22Rv1 (cell line): ENCODE measurements around the gene PAQR5.

Source experiments
- H3K27ac ChIP-seq: fragments of 450-650 bp; 2 replicates; pipeline ENCODE4 v1.5.1; 2017
- CTCF ChIP-seq: fragments of 450-650 bp; IDR thresholded peaks from 2 replicates; pipeline ENCODE4 v1.5.1; 2017; ENCODE audit warnings: mild to moderate bottlenecking
- ZFX ChIP-seq: fragments of 450-650 bp; IDR thresholded peaks from 2 replicates; pipeline ENCODE4 v1.6.1; 2017; ENCODE audit warnings: antibody characterized with exemption, borderline replicate concordance

PAQR5 gene

GRCh38 chr15:69422336-69422895 lies 123.7 kb downstream of the PAQR5 start:
- H3K27ac ChIP-seq: no peak overlapping the region
- TF ChIP-seq CTCF (no peak), ZFX (no peak)

GRCh38 chr15:69424001-69424400 lies 125.3 kb downstream of the PAQR5 start:
- H3K27ac ChIP-seq: no peak overlapping the region

GRCh38 chr15:69424748-69425413 lies 126.2 kb downstream of the PAQR5 start:
- TF ChIP-seq CTCF (no peak), ZFX (no peak)

More at GRCh38 chr15:69424001-69424400, 125.3 kb downstream of the PAQR5 start:
- no peak for TF ChIP-seq CTCF
- no peak for TF ChIP-seq ZFX

GRCh38 chr15:69433831-69434230 lies 135.1 kb downstream of the PAQR5 start:
- H3K27ac ChIP-seq: no peak overlapping the region
- TF ChIP-seq CTCF (no peak), ZFX (no peak)

More at GRCh38 chr15:69424748-69425413, 126.2 kb downstream of the PAQR5 start:
- H3K27ac ChIP-seq: no peak overlapping the region

GRCh38 chr15:69434238-69434637 lies 135.5 kb downstream of the PAQR5 start:
- H3K27ac ChIP-seq: no peak overlapping the region
- TF ChIP-seq CTCF (no peak), ZFX (no peak)

GRCh38 chr15:69434679-69435078 lies 136.0 kb downstream of the PAQR5 start:
- no peak overlapping the region for H3K27ac ChIP-seq
- no peak for TF ChIP-seq CTCF
- TF ChIP-seq ZFX: no peak

GRCh38 chr15:69435985-69436384 lies 137.3 kb downstream of the PAQR5 start:
- no peak overlapping the region for H3K27ac ChIP-seq
- TF ChIP-seq ZFX: no peak
- no peak for TF ChIP-seq CTCF
